Large intestine (tissue), 3 donors: ENCODE results near the gene ZNF629. TPM values are rescaled to one million over a fixed set of nuclear protein-coding genes. Genes with fewer than 3 reads are reported as not detected.

ENCODE experiments used
- DNase-seq, 2 donors: peaks; one replicate each; pipeline versions ENCODE4 v3.0.0 to v3.0.0-alpha.2; 2013
- H3K27ac ChIP-seq: one replicate; pipeline ENCODE4 v1.5.1; 2013; ENCODE audit warnings: low read length
- H3K27me3 ChIP-seq: 2 replicates; pipeline ENCODE4 v1.6.1; 2013; ENCODE audit warnings: low read length; ENCODE audit not compliant: control insufficient read depth, insufficient read depth
- H3K36me3 ChIP-seq: 2 replicates; pipeline ENCODE4 v1.6.1; 2013; ENCODE audit warnings: low read length; ENCODE audit not compliant: control insufficient read depth, insufficient read depth
- H3K4me1 ChIP-seq: one replicate; pipeline ENCODE4 v1.6.1; 2013; ENCODE audit warnings: low read length; ENCODE audit not compliant: control insufficient read depth, insufficient read depth
- H3K4me3 ChIP-seq: one replicate; pipeline ENCODE4 v1.5.1; 2013; ENCODE audit warnings: low read length
- H3K9me3 ChIP-seq: one replicate; pipeline ENCODE4 v1.6.1; 2013; ENCODE audit warnings: mild to moderate bottlenecking, low read depth, low read length, moderate library complexity; ENCODE audit not compliant: control insufficient read depth
- WGBS: methylation state at CpG from one replicate; pipeline ENCODE4 v1.1.5; 2013; ENCODE audit warnings: low lambda C conversion rate; ENCODE audit not compliant: insufficient coverage; 5-methylcytosine and 5-hydroxymethylcytosine counted together
- polyA plus RNA-seq: library from polyadenylated mRNA; unstranded; fragments of 120-200 nt; gene quantifications from one replicate; pipeline ENCODE4 v1.2.1, GENCODE V29; 2013

ZNF629 gene
- polyA plus RNA-seq, 1 donor: 15.4 TPM

- Histone ChIP-seq H3K36me3 (peaks cover 84% of the 10 kb centered on the region), H3K4me1 (peaks cover 11% of the 10 kb centered on the region), H3K27me3 (no peaks in the 10 kb centered on the region), H3K9me3 (no peaks in the 10 kb centered on the region), H3K4me3 (no peak overlapping the region), H3K27ac (no peak overlapping the region)
- WGBS: no CpG with 5 or more reads among the region's 17 CpGs
- DNase-seq: no peak
Observed at GRCh38 chr16:30736995-30737793, 49.8 kb downstream of the ZNF629 start.

- Histone ChIP-seq H3K36me3 (peaks cover 77% of the 10 kb centered on the region), H3K4me3 (no peak overlapping the region), H3K27ac (no peak overlapping the region), H3K9me3 (no peaks in the 10 kb centered on the region), H3K27me3 (no peaks in the 10 kb centered on the region), H3K4me1 (peaks cover 15% of the 10 kb centered on the region)
- 88% methylated on average over 1 of the region's 3 CpGs for WGBS
- DNase-seq: no peak
Observed at GRCh38 chr16:30731411-30731810, 55.6 kb downstream of the ZNF629 start.

DNA sequence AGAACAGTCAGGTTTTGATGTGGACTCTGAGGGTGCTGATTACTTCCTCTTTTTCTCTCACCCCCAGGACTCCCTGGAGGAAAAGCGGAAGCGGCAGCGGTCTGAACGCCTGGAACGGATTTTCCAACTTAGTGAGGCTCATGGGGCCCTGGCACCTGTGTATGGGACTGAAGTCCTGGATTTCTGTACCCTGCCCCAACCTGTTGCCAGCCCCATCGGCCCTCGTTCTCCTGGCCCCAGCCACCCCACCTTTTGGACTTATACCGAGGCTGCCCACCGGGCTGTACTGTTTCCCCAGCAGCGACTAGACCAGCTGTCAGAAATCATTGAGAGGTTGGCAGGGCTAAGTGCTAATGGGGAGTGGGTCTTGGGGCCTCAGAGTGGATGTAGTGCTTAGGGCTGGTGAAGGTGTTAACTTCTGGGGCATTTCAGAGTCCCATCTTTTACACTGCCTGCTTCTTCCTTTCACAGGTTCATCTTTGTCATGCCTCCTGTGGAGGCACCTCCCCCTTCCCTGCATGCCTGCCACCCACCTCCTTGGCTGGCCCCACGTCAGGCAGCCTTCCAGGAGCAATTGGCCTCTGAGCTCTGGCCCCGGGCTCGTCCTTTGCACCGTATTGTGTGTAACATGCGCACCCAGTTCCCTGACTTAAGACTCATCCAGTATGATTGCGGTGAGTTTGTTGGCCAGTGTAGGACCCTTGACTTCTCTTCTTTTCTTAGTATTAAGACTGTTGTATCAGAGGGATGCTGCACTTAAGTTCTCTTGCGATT lies 57.9 kb downstream of the ZNF629 start:
- no peak overlapping the region for H3K4me3 ChIP-seq
- peak; percentile 77 to 89 for DNase-seq
- H3K27ac ChIP-seq: peak overlapping the region; percentile 59
- peaks cover 75% of the 10 kb centered on the region for H3K36me3 ChIP-seq
- H3K9me3 ChIP-seq: no peaks in the 10 kb centered on the region
- H3K27me3 ChIP-seq: no peaks in the 10 kb centered on the region
- peaks cover 35% of the 10 kb centered on the region for H3K4me1 ChIP-seq
- WGBS: no CpG with 5 or more reads among the region's 17 CpGs

Other genes starting within 250 kb of the ZNF629 start
- 21.2 TPM for gene ZNF764, start 228.8 kb downstream of the ZNF629 start, polyA plus RNA-seq
- 15.8 TPM for gene ZNF688, start 215.5 kb downstream of the ZNF629 start, polyA plus RNA-seq
- gene ZNF785, start 201.5 kb downstream of the ZNF629 start, polyA plus RNA-seq: 22.7 TPM
- gene ZNF689, start 176.8 kb downstream of the ZNF629 start, polyA plus RNA-seq: 8.6 TPM
- gene PRR14, start 136.2 kb downstream of the ZNF629 start, polyA plus RNA-seq: 35.0 TPM
- gene FBRS, start 128.8 kb downstream of the ZNF629 start, polyA plus RNA-seq: 97.6 TPM
- 36.8 TPM for gene SRCAP, start 88.0 kb downstream of the ZNF629 start, polyA plus RNA-seq
- gene PHKG2, start 38.8 kb downstream of the ZNF629 start, polyA plus RNA-seq: 38.2 TPM
- 4.2 TPM for gene CFAP119, start 25.1 kb downstream of the ZNF629 start, polyA plus RNA-seq
- 84.5 TPM for gene RNF40, start 24.9 kb downstream of the ZNF629 start, polyA plus RNA-seq
- 25.6 TPM for gene BCL7C, start 106.9 kb upstream of the ZNF629 start, polyA plus RNA-seq
- gene CTF1, start 109.4 kb upstream of the ZNF629 start, polyA plus RNA-seq: 4.0 TPM
- 17.6 TPM for gene FBXL19, start 136.4 kb upstream of the ZNF629 start, polyA plus RNA-seq
- gene ORAI3, start 161.9 kb upstream of the ZNF629 start, polyA plus RNA-seq: 24.5 TPM
- gene SETD1A, start 170.5 kb upstream of the ZNF629 start, polyA plus RNA-seq: 12.3 TPM
- gene HSD3B7, start 198.0 kb upstream of the ZNF629 start, polyA plus RNA-seq: 11.7 TPM
- 1.9 TPM for gene STX1B, start 223.4 kb upstream of the ZNF629 start, polyA plus RNA-seq
- 76.6 TPM for gene STX4, start 246.4 kb upstream of the ZNF629 start, polyA plus RNA-seq